ENCODE data around the gene FHAD1. TPM values are rescaled to one million over a fixed set of nuclear protein-coding genes. Genes with fewer than 3 reads are reported as not detected.
"Not testable (repeated sequence)": the region's sequence is repeated elsewhere in the genome, so short reads cannot be mapped to it uniquely, and the experiment has no call there.

FHAD1 gene
- polyA plus RNA-seq, 3 donors = 2.4 to 3.6 (median 3.2) TPM

DNA sequence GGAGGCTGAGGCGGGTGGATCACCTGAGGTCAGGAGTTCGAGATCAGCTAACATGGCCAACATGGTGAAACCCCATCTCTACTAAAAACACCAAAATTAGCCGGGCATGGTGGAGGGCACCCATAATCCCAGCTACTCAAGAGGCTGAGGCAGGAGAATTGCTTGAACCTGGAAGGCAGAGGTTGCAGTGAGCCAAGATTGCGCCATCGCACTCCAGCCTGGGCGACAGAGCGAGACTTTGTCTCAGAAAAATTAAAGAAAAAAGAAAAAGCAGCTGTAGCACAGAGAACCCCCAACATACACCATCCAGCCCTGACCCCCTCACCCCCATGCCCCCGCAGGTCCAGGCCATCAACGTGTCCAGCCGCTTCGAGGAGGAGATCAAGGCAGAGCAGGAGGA, 181.2 kb downstream of the FHAD1 start:
- not testable (repeated sequence) for DNase-seq (ENCODE audit: low read depth in 3 of 3, low spot score in 2 of 3)

DNA sequence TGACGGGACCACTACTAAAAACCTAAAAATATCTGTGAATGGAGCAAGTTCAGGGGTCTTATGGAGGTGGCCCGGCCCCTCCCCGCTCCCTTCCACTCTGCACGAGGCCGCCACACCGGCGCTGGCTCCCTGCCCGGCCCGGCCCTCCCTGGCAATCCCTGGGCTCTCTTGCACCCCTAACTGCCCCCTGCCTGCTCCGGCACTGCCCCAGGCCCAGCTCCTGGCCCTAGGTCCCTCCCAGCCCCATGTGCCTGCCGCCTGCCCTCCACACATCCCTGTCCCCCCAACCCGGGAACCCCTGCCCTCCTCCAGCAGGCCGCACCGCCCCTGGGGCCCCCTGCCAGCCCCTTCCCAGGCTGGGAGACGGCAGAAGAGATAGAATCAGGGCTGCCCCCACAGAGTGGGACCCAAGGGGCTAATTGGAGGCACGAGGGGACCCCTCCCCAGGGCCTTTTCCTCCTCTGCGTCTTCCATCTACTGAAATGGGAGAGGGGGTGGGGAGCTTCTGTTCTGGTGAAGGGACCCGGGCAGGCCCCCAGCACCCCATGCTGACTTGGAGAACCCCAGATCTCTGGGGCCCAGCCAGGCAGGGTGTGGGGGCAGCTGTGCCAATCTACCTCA, 181.9 kb downstream of the FHAD1 start:
- DNase-seq (ENCODE audit: low read depth in 3 of 3, low spot score in 2 of 3) = no peak

DNA sequence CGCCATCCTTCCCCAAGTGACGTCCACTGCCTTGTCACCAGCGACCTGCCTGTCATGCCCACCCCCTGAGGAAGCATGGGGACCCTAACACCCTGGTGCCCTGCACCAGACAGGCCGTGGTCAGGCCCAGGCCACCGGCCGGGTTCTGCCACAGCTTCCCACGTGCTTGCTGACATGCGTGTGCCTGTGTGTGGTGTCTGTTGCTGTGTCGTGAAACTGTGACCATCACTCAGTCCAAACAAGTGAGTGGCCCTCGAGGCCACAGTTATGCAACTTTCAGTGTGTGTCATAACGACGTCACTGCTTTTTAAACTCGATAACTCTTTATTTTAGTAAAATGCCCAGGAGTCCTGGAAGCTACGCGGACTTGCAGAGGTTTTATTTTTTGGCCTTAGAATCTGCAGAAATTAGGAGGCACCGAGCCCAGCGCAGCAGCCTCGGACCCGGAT, 182.7 kb downstream of the FHAD1 start:
- no peak for DNase-seq (ENCODE audit: low read depth in 3 of 3, low spot score in 2 of 3)

DNA sequence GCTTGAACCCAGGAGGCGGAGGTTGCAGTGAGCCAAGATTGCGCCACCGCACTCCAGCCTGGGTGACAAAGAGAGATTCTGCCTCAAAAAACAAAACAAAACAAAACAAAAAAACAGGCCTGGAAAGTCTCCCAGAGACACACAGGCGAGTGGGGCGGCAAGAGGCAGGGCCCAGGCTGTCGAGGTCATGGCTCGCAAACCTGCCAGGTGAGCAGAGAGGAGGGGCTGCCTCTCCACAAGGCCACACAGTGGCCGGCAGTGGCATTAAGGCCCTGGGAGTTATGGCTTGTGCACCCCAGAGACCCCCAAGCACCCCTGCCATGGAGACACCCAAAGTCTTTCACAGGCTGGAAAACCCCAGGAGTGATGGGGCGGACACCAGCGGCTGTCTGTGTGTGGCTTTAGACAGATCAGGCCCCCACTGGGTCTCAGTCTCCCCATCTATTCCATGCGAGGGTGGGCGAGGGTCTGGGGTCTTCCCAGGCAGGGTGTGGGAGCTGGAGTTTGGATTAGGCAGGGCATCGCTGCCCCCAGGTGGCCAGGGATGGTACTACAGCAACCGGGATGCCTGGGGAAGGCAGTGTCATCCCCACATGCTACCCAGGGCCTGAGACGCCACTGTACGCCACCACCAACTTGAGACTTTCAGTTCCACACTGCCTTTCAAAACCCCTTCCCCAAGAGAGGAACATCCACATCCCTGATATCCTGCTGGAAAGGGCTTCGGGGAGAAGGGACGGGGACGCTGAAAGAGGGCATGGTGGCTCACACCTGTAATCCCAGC, 184.0 kb downstream of the FHAD1 start:
- DNase-seq (ENCODE audit: low read depth in 3 of 3, low spot score in 2 of 3) = no peak

DNA sequence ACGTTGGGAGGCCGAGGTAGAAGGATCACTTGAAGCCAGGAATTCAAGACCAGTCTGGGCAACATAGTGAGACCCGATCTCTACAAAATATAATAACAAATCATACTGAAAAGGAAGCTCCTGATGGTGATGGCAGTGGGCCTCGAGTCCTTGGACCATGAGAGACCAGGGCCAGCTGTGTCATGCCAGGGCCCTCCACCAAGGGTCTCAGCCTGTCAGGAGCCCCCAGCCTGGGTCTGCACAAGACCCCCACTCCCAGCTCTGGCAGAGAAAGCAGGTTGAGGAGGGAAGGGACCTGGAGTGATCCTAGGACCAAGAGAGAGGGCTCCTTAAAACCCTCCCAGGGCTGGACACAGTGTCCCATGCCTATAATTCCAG, 184.5 kb downstream of the FHAD1 start:
- DNase-seq (ENCODE audit: low read depth in 3 of 3, low spot score in 2 of 3) = no peak

DNA sequence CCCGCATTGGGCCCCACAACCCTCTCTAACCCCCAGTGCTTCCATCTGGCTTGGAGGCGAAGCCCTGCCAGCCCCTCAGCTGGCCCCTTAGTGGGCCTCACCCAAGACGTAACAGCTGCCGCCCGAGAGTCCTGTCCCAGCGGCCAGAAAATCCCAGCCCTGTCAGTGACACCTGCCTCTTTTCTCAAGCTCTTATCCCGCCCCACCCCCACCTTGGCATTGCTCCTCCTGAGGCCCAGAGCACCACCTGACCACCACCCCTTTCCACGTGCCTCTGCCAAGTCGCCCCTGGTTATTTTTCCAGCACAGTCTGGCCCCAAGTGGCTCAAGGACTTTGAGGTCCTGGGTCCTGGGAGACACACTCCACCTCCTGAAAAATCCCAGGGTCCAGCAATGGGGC, 185.3 kb downstream of the FHAD1 start:
- DNase-seq (ENCODE audit: low read depth in 3 of 3, low spot score in 2 of 3) = no peak

DNA sequence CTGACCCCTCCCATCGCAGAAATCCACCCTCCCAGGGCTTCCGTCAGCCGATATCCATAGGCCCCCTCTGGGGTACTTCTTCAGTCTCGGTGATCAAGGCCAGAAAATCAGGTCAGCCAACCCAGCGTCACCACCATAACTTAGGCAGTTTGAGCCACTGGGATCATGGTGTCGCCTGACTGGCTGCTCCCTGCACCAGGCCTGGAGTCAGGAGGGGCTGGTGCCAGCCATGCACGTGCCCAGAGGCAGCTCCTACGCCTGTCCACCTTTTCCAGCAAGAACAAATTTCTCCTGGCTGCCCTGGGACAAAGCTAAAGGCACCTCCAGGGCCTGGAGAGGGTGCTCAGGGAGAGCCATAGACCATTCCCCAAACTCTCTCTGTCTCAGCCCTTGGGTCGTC, 186.4 kb downstream of the FHAD1 start:
- no peak for DNase-seq (ENCODE audit: low read depth in 3 of 3, low spot score in 2 of 3)

DNA sequence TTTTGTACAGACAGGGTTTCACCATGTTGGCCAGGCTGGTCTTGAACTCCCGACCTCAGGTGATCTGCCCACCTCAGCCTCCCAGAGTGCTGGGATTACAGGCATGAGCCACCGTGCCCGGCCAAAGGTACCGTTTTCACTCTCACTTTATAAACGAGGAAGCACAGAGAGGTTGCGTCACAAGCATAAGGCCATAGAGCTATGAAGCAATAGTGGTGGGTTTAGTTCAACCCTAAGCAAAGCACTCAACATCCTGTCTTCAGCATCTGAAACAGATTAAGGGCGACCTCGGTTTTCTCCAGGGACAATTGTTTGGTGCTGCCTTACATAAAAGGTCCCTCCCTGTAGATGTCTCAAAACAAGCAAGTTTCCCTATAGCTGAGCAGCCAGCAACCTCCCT, 187.7 kb downstream of the FHAD1 start:
- not testable (repeated sequence) for DNase-seq (ENCODE audit: low read depth in 3 of 3, low spot score in 2 of 3)

DNA sequence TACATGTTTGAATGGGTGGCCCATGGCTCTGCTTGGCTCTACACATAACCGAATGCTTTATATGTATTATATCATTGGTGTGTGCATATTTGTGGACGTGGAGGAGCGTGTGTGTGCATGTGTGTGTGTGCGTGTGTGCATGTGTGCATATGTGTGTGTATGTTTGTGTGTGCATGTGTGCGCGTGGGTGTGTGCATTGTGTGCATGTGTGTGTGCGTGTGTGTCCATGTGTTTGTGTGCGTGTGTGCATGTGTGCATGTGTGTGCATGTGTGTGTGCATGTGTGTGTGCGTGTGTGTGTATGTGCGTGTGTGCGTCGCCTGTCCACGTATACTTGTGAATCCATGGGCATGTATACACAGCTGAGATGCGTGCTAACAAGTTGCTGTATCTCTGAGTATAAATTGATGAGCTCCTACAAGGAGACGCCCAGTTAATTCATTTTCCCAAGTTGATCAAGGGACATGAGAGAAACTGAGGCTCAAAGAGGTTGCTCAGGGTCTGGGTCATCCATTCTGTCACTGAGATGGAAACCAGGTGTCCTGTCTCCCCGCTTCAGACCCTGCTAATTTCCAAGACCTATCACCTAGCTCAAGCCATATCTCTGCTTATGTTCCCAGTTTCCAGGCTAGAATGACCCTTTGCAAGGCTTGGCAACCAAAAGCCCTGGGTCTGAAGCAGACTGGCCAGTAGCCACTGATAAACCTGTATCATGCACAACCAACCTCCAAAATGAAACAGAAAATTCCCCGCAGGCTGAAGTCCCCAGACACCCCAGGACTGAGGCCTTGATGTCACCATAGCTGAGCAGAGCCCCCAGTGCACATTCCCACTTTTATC, 188.4 kb downstream of the FHAD1 start:
- DNase-seq (ENCODE audit: low read depth in 3 of 3, low spot score in 2 of 3) = no peak

DNA sequence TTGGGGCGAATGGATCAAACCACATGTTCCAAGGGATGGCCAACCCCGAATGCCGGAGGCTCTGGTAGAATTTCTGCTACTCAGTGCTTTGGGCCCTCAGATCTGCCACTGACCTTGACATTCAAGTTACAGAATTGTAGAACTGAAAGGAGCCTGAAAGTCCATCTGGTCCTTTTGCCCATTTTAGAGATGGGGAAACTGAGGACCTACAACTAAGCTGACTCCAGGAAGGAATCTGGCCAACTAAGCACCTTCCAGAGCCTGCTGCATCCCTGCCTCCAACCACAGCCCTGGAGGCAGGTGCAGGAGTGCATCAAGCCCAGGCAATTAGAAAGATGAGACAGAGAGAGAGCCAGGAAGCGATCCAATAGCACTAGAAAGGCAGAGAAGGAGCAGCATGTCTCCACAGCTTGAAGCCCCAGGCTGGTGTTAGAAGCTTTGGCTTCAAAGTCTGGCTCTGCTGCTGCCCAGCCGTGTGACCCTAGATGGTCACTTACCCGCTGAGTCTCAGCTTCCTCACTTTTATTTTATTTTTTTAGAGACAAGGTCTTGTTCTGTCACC, 189.9 kb downstream of the FHAD1 start:
- no peak for DNase-seq (ENCODE audit: low read depth in 3 of 3, low spot score in 2 of 3)

DNA sequence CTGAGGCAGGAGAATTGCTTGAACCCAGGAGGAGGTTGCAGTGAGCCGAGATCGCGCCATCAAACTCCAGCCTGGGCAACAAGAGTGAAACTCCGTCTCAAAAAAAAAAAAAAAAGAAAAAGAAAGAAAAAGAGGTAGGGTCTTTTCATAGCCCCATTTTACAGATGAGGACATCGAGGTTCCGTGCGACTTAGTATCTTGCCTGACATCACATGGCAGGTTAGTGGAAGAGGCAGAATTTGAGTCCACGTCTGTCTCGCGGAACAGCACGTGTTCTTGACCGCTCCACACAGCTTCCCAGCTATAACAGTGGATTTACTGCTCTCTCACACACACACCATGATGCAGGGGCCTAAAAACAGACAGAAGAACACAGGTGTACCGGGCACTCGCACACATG, 192.3 kb downstream of the FHAD1 start:
- DNase-seq (ENCODE audit: low read depth in 3 of 3, low spot score in 2 of 3) = no peak

DNA sequence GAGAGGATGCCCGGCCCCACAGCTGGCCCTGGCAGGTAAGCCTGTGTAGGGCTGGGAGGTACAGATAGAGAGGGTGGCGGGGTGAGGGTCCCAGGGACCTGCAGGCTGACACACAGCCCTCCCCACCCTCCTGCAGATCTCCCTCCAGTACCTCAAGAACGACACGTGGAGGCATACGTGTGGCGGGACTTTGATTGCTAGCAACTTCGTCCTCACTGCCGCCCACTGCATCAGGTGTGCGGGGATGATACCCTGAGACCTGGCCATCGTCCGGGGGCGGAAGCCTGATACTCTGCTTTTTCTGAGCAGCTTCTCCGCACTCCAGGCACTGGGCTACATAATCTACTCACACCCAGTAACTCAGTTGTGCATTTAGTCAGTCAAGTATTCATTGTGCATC, 193.3 kb downstream of the FHAD1 start:
- no peak for DNase-seq (ENCODE audit: low read depth in 3 of 3, low spot score in 2 of 3)

DNA sequence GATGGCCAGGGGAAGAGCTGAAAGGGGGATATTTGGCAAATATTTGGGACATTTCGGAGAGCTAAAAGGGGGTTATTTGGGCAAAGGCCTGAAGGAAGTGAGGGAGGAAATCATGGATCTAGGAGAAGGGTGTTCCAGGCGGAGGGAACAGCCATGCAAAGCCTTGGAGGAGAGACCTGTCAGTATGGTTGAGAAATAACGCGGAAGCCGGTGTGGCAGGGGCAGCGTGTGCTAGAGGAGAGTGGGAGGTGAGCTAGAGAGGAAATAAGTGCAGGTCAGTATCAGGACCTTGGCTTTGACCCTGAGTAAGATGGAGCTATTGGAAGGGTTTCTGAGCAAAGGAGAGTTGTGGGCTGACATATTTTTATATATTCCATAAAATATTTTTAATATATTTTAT, 194.2 kb downstream of the FHAD1 start:
- DNase-seq (ENCODE audit: low read depth in 3 of 3, low spot score in 2 of 3) = no peak

DNA sequence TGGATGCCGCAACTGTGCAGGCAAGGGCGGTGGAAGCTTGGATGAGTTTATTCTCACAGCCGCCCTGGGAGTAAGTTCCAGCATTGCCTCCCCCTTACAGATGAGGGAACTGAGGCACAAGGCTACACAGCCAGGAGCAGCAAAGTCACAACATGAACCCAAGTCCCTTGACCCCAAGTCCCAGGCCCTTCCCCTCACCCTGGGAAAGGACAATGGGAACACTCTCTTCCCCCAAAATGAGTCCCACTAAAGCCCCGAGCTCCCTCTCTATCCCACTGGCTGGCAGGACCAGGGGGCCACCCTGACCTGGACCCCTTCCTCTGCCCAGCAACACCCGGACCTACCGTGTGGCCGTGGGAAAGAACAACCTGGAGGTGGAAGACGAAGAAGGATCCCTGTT, 195.1 kb downstream of the FHAD1 start:
- DNase-seq (ENCODE audit: low read depth in 3 of 3, low spot score in 2 of 3) = no peak

DNA sequence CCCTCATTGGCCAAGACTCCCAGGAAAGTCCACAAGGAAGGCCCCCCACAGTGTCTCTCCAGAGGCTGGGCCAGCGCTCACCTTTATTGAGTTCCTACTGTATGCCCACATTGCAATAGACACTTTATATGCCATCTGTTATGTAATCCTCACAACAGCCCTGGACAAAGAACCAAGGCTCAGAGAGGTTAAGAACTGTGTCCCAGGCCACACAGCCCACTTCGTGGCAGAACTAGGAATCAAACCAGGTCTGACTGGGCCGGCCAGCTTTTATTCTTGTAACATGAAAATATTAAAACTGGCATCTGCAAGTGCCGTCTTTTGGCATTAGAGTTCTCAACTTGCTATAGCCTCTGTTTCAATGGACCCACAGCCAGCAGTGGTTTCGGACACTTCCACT, 195.7 kb downstream of the FHAD1 start:
- DNase-seq (ENCODE audit: low read depth in 3 of 3, low spot score in 2 of 3) = no peak

DNA sequence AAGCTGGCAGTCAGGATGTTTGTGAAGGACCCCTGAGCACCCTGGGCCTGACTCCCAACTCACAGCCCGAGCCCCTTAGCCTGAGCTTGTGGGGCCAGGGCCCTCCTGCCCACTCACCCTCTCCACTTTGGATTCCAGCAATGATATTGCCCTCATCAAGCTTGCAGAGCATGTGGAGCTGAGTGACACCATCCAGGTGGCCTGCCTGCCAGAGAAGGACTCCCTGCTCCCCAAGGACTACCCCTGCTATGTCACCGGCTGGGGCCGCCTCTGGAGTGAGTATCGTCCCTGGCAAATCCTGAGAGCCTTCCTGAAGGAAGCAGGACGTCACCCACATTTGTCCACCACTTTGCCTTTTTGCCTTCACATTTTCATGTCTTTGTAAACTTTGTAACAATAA, 196.3 kb downstream of the FHAD1 start:
- DNase-seq (ENCODE audit: low read depth in 3 of 3, low spot score in 2 of 3) = no peak

DNA sequence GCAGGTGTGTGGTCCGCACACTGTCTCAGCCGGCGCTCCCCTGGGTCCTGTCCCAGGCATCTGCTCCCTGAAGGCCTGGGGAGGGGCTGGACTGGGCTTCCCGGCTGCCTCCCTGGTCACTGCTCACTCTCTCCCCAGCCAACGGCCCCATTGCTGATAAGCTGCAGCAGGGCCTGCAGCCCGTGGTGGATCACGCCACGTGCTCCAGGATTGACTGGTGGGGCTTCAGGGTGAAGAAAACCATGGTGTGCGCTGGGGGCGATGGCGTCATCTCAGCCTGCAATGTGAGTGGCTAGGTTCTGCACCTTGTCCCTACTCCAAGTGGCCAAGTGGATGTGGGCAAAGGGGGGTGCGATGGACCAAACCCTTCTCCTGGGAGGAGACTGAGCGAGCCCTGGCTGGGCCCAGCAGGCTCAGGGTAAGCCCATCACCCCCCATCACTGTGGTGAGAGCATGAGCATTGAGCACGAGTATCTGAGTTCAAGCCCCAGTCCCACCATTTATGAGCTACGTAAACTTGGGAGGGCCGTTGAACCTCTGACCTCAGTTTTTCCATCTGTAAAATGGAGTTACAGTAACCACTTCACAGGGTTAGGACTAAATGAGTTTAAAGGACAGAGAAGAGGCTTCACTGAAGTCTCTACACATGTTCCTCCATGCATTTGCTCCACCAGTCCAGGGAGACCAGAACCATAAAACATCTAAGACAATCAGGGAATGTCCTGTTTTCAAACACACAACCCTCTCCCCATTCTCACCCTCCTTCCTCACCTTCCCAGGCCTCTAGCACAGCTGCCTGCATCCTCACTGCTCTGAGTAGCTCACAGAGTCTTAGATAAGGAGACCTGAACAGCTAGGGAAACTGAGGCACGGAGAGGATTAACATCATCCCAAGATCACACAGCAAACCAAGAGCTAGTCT, 197.7 kb downstream of the FHAD1 start:
- DNase-seq (ENCODE audit: low read depth in 3 of 3, low spot score in 2 of 3) = no peak

DNA sequence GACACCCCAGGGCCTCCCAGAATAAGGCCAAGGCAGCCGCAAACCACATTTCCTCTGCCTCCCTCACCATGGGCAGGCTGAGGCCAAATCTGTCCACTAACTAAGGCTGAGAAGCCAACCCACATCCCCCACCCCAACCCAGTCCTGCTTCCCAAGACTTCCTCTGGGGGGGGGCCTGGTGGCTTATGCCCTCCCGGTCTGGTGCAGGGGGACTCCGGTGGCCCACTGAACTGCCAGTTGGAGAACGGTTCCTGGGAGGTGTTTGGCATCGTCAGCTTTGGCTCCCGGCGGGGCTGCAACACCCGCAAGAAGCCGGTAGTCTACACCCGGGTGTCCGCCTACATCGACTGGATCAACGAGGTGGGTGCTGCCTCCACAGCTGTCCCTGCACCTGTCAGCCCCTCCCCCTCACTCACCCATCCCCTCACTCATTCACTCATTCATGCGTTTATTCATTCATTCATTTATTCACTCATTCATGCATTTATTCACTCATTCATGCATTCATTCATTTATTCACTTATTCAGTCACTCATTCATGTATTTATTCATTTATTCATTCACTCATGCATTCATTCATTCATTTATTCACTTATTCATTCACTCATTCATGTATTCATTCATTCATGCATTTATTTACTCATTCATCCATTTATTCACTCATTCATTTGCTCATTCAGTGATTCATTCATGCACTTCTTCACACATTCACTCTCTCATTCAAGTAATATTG, 198.5 kb downstream of the FHAD1 start:
- DNase-seq (ENCODE audit: low read depth in 3 of 3, low spot score in 2 of 3) = no peak

DNA sequence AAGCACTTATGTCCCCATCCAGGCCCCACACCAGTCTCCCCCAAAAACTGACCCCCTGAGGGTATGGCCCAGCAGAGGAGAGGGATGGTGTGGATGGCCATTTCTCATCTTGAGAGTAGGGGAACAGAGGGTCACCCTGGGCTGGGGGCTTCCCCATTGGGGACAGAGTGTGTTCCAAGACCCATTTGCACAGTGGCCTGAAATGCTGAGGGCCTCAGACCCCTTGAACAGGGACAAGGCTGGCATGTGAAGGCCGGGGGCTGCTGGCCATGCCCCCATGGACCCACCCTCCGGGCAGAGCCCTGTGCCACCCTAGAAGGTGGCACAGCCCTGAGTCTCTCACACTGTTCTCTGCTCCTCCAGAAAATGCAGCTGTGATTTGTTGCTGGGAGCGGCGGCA, 199.2 kb downstream of the FHAD1 start:
- DNase-seq (ENCODE audit: low read depth in 3 of 3, low spot score in 2 of 3) = no peak

Data from right renal cortex interstitium (tissue), 3 donors.